ENCODE results near the gene RIPOR3. TPM values are rescaled to one million over a fixed set of nuclear protein-coding genes. Genes with fewer than 3 reads are reported as not detected.
A peak's percentile ranks its signal among the peaks of the same experiment; 100 is the strongest.

Gene RIPOR3
- total RNA-seq, 1 experiment from 2014 or later = 0.46 TPM

DNA sequence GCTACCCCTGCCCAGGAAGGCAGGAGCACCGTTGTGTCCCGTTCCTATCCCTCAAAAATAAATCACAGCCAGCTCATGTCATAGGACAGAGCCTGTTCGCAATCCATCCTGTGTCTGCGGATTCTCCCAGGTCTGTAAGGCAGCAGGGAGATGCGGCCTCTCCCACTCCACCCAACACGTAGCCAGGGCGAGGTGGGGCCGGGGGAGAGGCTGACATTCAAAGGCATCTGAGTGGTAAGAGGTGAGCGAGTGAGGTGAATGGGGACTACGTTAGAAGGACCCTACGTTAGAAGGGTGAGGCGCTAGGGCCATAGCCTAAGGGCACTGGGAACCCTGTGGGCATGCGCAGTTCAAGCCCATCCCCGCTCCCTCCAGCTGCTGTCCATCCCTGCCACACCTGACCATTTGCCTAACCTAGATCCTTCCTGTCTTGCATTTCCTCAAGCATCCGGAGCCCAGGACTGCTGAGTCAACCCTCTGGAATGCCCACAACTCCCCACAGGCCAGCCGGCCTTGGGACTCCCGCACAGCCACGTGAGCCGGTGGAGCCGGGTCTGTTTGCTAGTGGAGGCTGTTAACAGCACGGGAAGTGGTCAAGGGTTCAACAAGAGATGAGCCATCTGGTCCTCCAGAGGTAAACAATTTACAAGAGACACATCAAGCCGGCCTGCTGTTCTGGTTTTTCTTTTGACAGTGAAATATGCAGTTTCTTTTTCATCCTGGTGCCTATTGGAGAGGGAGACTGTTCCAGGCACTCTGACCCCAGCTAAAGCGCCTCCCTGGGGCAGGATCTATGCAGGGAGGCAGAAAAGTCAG is 45.9 kb downstream of the RIPOR3 start:
- Mint-ChIP-seq H3K36me3 (ENCODE audit: insufficient read depth in 1 of 3, low read depth in 3 of 3) (peaks cover 3 to 12% (median 12%) of the 10 kb centered on the region in 3 experiments; a peak in 6 of 7 replicates), H3K9me3 (peaks cover 23 to 26% of the 10 kb centered on the region in 2 experiments), H3K4me1 (peaks cover 24 to 30% of the 10 kb centered on the region in 2 experiments), H3K27ac (peak overlapping the region; percentile 92 to 98 (median 97)), H3K4me3 (peak overlapping the region in 1 of 2 experiments; percentile 35; a peak in 2 of 5 replicates), H3K27me3 (ENCODE audit: low read depth) (no peaks in the 10 kb centered on the region)
- no peak overlapping the region for H2BK120ac ChIP-seq (ENCODE audit: low read depth, low read length, poor library complexity, severe bottlenecking)
- no peak overlapping the region for H2AFZ ChIP-seq (ENCODE audit: low read length)
- no peaks in the 10 kb centered on the region for H3K79me2 ChIP-seq (ENCODE audit: insufficient read depth, low read length)
- no peak overlapping the region for H2BK20ac ChIP-seq (ENCODE audit: low read depth, low read length, poor library complexity, severe bottlenecking)
- H3K23me2 ChIP-seq (ENCODE audit: insufficient read length, low read depth, low read length, poor library complexity, severe bottlenecking) = no peaks in the 10 kb centered on the region
- peak overlapping the region; percentile 1 for H2BK5ac ChIP-seq (ENCODE audit: insufficient read length, low read length)
- no peaks in the 10 kb centered on the region for H4K20me1 ChIP-seq (ENCODE audit: control insufficient read depth, insufficient read depth, insufficient read length)
- H3K27me3 ChIP-seq (ENCODE audit: insufficient read depth, low read length) = no peaks in the 10 kb centered on the region
- no peak overlapping the region for H3K23ac ChIP-seq (ENCODE audit: insufficient read length, low read depth, low read length)
- H2AK5ac ChIP-seq (ENCODE audit: insufficient read length, low read length) = no peak overlapping the region
- H4K91ac ChIP-seq (ENCODE audit: insufficient read length, low read depth, low read length) = no peak overlapping the region
- peak overlapping the region; percentile 33 for H3K14ac ChIP-seq (ENCODE audit: insufficient read depth, low read length)
- no peak overlapping the region for H3K4ac ChIP-seq (ENCODE audit: low read depth, low read length)
- no peaks in the 10 kb centered on the region for H3K79me1 ChIP-seq (ENCODE audit: insufficient read depth, low read depth, low read length, poor library complexity, severe bottlenecking)
- no peak overlapping the region for H3K9ac ChIP-seq (ENCODE audit: extremely low read depth, insufficient read length, low read length)
- H3K4me2 ChIP-seq (ENCODE audit: insufficient read depth, insufficient read length, low read length) = no peak overlapping the region
- peak overlapping the region; percentile 49 for H3K27ac ChIP-seq (ENCODE audit: insufficient read length, low read depth, low read length)
- no peak overlapping the region for H3T11ph ChIP-seq (ENCODE audit: low read length)
- no peak overlapping the region for H4K8ac ChIP-seq (replicated peaks; ENCODE audit: insufficient read length, low read depth, low read length)
- no peak overlapping the region for H2BK15ac ChIP-seq (ENCODE audit: low read depth, low read length)
- H3K18ac ChIP-seq (ENCODE audit: insufficient read length, low read depth, low read length) = peak overlapping the region; percentile 85
- no peaks in the 10 kb centered on the region for H3K9me3 ChIP-seq (ENCODE audit: control insufficient read depth, low read depth, low read length)
- no CpG with 5 or more reads among the region's 23 CpGs for WGBS (ENCODE audit: extremely low coverage, insufficient read length, low lambda C conversion rate)
- peaks cover 2% of the 10 kb centered on the region; the same call in 1 of the 2 replicates for H3K4me1 ChIP-seq (ENCODE audit: insufficient read depth, low read length)
- peak overlapping the region; percentile 52 for H2BK12ac ChIP-seq (ENCODE audit: insufficient read length, low read depth, low read length)
- peak; percentile 99 for DNase-seq
- no peak overlapping the region for H3K56ac ChIP-seq (ENCODE audit: insufficient read length, low read depth, low read length)
- H4K5ac ChIP-seq (ENCODE audit: insufficient read length, low read depth, low read length) = no peak overlapping the region
- TF ChIP-seq CTCF (conservative IDR thresholded peaks at IDR 0.05) = no peak
